GM18867 (cell line): ENCODE results near the gene SPATS1.
"Not testable (repeated sequence)": the region's sequence is repeated elsewhere in the genome, so short reads cannot be mapped to it uniquely, and the experiment has no call there.

Source experiments
- ATAC-seq: cut with Tn5 transposase; IDR thresholded peaks from one replicate; pipeline ENCODE4 v1.9.1; 2021; ENCODE audit warnings: mild to moderate bottlenecking, moderate library complexity; ENCODE audit not compliant: unreplicated experiment

SPATS1 gene

DNA sequence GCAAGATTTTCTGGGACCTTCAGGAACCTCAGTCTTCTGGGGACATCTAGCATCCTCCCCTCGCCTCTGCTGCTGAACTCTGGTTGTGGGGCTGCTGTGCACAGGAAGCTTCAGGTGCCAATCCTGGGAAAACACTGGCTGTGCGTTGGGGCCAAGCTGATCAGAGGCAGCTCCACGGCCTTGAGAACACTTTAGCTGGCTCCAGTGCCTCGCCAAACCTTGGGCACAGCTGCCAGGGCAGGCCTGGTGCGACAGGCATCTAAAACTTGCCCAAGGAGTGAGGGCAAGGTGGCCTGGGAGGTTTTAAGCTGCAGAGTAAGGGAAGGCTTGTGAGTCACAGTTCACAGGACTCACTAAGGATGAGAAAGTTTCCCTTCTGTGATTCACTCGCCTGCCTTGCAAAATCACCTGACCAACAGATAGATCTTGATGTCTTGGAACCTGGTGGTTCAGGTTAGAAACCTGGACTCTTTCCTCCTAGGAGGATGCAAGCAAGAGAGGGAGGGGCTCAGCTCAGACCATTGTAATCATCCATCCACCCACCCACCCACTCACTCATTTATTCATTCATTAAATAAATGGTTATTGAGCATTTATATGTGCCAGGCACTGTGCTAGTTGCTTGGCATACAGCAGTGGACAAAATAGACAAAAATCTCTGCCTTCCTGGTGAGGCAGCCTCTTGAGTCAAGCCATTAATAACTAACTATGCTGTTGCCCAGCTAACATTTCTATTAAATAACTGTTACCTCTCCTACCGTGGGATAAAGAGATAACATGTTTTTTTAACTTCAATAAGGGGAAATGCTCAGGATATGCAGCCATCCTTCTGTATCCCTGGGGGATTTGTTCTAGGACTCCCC, 2.5 kb upstream of the SPATS1 start:
- ATAC-seq, result no peak

DNA sequence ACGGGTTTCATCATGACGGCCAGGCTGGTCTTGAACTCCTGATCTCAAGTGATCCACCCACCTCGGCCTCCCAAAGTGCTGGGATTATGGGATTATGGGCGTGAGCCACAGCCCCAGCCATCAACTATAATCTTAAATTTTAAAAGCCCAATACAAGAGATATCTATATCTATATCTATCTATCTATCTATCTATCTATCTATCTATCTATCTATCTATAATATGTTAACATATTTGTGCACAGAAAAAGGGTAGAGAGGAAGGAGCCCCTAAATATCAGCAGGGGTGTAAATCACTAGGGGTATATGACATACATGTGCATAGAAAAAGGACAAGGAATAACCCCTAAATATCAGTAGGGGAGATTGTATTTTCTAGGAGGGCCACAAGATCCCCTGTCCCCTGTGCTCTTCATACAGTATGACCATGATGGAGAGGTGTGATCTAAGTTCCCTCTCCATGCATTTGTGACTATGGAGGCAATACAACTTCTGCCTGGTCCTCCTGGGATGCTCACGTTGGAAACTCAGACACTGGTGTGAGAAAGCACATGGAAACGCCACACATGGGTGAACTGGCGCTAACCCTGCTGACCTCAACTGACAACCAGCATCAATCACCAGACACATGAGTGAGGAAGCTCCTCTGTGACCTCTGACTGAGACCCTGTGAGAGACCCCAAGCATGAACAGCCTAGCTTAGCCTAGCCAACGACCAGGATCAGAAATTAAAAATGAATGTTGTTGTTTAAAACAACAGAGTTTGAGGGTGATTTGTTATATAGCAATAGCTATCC, 1.2 kb upstream of the SPATS1 start:
- ATAC-seq, result no peak

DNA sequence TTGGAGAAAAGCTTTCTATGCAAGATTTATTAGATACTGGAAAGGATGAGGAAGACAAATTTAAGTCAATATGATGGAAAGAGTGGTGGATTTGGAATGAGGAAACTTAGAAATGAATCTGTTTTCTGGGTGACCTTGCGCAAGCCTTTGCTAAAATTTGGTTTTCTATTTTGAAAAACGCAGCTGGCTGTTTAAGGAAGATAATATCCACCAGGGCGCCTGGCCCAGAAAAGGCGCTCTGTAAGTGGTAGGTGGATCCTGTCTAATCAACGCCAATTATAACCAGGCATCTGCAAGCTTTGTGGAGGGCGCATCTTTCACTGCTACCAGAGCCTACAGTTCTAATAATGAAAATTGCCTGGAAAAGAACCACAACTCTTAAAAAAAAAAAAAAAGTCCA, 398 bp upstream of the SPATS1 start:
- no peak for ATAC-seq

DNA sequence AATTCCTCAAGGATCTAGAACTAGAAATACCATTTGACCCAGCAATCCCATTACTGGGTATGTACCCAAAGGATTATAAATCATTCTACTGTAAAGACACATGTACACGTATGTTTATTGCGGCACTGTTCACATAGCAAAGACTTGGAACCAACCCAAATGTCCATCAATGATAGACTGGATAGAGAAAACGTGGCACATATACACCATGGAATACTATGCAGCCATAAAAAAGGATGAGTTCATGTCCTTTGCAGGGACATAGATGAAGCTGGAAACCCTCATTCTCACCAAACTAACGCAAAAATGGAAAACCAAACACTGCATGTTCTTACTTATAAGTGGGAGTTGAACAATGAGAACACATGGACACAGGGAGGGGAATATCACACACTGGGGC, 4.4 kb downstream of the SPATS1 start:
- not testable (repeated sequence) for ATAC-seq

DNA sequence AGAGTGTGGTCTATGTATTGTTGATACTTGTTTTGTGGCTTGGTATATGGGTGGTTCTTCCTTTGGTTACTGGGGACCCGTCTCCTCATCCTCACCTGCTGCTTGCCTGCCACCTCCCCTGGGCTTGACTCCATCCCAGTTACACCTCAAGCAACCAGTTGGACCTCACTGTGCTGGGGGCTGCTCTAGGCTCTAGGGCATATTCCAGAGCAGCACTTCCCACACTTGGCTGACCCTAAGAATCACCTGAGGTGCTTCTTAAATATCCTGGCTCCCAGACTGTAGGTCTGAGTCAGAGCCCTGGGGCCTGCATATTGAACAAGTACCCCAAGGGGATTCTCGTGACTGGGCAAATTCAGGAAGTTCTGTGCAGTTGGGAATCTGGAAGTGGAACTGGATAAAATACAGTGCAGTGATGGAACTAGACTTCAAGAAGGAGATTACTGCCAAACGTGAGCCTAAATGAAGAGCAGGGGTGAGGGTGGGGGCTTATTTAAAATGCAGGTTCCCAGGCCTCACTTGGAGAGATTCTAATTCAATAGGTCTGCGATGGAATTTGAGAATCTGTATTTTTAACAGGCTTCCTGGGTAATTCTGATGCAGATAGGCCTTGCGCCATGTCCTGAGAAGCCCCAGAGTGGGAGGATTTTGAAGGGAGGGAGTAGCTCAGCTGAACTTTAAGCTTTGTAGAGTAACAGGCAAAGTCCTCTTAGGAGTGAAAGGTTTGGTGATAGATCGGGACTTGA, 7.6 kb downstream of the SPATS1 start:
- no peak for ATAC-seq

DNA sequence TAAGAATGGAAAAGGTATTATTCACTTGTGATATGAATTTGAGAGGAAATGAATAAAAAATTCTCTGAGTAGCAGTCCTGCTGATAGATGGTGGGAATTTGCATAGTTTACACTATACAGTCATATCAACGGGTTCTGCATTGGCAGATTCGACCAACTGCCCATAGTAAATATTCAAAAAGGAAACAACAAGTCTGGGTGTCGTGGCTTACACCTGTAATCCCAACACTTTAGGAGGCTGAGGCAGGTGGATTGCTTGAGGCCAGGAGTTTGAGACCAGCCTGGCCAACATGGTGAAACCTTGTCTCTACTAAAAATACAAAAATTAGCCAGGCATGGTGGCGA, 8.2 kb downstream of the SPATS1 start:
- ATAC-seq, result not testable (repeated sequence)

DNA sequence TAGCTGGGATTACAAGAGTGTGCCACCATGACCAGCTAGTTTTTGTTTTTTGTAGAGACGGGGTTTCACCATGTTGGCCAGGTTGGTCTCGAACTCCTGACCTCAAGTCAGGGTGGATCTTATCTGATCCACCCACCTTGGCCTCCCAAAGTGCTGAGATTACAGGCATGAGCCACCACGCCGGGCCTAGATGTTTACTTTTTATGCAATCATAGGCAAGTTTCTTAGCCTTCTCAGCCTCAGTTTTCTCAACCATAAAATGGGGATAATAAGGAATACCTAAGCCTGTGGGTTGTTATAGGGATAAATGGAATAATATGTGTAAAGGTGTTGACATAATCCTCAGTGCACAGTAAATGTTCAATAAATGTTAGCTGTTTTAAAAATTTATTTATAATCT, 9.8 kb downstream of the SPATS1 start:
- ATAC-seq, result no peak

DNA sequence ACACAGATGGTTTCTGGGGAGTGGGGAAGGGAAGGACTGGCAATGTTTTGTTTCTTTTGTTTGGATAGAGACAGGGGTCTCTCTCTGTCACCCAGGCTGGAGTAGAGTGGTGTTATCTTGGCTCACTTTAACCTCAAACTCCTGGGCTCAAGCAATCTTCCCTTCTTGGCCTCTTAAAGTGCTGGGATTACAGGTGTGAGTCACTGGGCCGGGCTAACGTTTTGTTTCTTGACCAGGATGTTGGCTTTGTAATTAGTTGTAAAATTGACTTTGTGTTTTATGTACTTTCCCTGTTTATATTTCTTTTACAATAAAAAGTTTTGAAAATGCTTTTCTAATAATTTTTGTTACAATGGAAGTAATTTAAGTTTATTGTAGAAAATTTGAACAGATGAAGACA, 10.9 kb downstream of the SPATS1 start:
- ATAC-seq, result no peak

DNA sequence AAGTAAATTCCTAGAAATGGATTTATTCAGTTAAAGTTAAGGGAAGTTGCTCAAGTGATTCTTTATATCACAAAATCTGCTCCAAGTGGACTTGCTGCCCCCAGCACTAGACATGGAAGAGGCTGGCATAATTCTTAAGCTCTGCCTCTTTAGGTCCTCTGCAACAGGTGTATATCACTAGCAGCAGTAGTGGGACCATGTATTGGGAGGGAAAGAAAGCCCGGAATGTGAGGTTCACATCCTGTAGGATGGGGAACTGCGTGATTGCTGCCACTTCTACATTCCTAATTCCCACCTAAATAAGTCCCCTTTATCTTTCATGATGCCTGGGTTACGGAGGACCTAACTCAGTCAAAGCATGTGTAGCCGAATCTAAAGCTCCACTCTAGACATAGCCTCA, 13.2 kb downstream of the SPATS1 start:
- no peak for ATAC-seq

DNA sequence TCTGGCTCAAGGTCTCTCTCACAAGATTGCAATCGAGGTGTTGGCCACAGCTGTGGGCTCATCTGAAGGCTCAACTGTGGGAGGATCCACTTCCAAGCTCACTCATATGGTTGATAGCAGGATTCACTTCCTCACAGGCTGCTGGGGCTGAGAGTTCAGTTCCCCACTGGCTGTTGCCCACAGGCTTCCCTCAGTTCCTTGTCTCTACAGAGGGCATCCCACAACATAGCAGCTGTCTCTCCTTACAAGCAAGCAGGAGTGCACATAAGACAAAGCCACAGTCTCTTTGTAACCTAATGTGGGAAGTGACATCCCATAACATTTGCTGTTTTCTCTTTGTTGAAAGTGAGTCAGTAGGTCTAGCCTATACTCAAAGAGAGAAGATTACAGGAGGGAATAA, 14.0 kb downstream of the SPATS1 start:
- ATAC-seq, result no peak

DNA sequence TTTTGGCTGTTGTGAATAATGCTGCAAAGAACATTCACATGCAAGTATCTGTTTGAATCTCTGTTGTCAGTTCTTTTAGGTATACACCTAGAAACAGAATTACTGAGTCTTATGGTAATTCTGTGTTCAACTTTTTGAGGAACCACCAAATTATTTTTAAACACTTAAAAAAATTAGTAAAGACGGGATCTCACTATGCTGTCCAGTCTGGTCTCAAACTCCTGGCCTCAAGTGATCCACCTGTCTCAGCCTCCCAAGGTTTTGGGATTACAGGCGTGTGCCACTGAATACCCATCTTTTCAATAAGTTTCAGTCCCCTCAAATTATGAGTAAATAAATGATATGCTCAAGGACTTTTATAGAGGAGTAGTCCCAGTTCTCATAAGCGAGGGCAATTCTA, 17.5 kb downstream of the SPATS1 start:
- no peak for ATAC-seq

DNA sequence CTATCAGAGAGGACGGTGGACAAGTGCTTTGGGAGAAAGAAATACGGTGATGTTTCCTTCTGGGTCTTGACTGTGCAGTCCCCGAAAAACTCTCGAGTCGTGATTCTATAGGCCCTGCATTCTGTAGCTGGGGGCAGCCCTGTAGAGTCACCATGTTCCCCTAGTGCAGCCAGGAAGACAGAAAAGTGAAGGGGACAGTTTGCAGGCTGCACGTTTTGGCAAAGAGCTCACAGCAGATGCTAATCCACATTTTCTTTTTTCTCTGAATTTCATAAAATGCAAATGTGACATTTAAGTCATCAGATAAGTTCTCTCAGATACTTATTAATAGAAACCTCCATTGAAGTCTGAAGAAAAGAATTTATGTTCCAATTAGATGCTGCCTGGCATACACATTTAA, 19.5 kb downstream of the SPATS1 start:
- no peak for ATAC-seq

DNA sequence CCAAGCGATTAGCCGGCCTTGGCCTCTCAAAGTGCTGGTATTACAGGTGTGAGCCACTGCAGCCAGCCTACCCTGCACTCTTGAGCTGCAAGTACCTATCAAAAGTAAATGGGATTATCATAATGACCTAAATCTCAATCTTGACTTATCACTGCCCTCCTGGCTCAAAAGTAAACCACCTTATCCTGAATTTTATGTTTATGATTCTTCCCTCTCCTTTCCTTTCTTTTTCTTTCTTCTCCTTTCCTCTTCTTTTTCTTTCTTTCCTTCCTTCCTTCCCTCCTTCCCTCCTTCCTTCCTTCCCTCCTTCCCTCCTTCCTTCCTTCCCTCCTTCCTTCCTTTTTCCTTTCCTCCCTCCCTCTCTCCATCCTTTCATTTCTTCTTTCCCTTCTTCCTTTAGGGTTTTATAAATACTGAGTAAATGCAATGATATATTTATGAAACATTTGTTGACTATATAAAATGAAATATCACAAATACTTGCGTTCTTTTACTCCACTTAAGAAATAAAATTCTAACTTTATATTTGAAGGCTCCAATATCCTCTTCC, 21.0 kb downstream of the SPATS1 start:
- no peak for ATAC-seq

DNA sequence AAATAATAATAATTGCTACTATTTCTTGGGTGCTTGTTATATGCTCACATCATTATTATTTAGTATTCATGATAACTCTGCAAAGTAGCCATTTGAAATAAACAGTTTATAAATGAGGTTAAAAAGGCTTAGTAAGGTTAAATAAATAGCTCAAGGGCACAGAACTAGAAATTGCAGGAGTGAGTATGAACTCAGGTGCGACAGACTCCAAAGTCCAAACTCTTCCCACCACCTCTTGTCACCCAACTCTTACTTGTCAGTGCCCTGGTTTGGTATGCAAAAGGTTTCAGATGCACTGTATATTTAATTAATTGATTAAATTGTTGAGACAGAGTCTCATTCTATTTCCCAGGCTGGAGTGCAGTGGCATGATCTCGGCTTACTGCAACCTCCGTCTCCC, 24.3 kb downstream of the SPATS1 start:
- ATAC-seq, result no peak

DNA sequence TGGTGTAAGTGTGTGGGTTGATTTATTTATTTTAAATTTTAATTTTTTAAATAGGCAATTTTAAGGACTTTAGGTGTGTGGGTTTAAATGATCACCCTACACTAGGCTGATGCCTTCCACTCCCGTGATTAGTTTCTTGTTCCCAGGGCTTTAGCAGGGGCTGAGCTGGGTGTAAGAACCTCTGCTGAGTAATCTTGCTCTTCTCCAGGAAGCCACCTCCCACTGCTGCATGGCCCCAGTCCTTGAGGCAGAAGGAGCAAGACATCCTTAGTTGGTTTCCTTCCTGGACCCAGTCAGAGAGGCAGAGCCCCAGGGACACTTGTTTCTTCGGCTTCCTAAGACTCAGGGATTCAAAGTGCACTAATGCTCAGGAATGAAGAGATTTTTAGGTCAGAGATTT, 25.2 kb downstream of the SPATS1 start:
- no peak for ATAC-seq

DNA sequence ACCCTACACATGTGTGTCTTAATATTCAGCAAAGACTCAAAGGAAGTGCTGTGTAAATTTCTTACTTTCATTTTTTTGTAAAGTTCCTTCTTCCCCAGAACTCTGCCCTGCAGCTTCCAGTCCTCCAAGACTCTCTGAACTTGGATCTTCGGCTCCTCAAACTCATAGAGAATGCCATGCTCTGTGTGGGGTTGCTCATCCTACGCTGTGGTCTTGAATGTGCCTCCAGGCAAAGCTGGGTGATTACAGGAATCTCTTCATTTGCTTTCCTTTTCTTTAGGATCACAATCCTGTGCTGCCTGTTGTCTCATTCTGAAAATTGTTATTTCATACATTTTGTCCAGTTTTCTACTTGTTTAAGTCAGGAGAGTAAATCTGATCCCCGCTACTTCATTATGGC, 30.6 kb downstream of the SPATS1 start:
- no peak for ATAC-seq

DNA sequence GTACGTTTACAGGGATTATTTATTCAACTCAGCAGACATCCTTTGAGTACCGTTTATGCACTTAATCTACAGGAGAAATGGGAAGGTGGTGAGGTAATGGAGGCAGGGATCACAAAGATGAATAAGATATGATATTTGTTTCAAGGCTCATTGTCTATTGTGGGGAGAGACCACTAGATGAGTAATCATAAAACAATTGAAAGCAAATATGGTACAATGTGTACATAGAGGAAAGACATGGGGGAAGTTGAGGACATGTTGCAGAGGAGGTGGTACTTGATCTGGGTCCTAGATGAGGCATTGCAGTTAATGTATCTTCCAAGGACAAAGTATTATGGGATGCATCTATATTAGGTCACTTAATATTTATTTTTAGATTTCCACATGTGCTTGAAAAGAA, 31.3 kb downstream of the SPATS1 start:
- no peak for ATAC-seq

DNA sequence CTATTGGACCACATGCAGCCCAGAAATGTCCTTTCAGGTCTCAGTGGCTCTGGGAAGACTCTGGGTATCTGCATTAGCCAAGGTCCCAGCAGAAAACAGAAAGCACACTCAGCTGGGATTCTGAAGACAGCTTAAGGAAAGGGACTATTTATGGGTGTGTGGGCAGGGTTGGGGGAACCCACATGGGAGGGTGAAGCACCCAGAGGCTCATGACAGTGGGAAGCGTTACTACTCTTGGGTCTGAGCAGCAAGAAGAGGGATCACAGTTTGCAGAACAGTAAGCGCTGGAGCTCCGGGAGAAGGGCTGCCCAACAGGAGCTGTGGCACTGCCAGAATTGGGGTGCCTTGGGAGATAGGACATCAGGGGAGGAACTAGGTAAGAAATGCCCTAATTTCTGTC, 32.6 kb downstream of the SPATS1 start:
- no peak for ATAC-seq

DNA sequence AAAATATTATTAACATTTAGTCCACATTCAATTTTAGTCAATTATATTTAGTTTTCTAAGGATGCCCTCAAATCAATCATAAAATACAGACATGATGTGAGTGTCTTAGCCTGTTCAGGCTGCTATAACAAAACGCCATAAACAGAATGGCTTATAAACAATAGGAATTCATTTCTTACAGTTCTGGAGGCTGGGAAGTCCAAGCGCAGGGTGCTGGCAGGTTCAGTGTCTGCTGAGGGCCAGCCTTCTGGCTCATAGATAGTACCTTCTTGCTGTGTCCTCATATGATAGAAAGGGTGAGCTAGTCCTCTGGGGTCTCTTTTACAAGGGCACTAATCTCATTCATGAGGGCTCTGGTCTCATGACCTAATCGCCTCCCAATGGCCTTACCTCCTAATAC, 35.0 kb downstream of the SPATS1 start:
- ATAC-seq, result no peak

DNA sequence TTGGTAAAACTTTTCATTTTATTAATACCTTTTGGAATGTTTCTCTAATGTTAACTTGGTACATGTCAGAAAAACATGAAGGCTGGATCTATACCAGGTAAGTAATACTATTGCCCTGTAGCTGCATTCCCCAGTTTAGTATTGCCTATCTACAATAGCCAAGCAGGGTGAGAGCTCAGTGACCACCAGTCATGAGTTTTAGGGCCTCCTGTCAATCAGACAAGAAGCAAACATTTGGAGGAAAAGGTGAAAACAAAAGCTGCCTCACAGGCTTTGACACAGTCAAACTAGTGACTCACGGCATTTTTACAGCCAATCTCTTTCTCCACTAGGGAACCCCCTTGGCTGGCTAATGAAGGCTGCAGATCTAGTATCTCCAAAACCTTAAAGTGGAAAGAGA, 35.5 kb downstream of the SPATS1 start:
- no peak for ATAC-seq

DNA sequence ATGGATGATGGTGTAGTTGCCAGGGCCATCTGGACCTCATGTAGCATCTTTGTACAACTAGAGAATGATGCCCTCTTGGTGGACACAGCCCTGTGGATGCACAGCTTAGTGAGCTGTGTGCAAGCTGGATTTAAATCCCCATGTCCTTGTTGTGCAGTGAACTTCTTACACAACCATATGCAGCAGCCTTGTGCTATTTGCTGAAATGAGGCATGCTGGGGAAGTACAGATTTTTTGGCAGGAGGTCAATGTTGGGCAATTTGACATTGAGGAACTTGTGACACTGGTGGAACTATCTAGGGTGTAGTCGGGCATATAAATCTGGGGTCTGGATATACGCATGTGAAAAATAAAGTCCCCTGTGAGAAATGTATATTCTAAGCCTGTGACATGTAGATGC, 39.3 kb downstream of the SPATS1 start:
- no peak for ATAC-seq
